Muscle layer of colon (tissue), 2 donors: ENCODE measurements around the gene C5.
"Not testable (repeated sequence)": the region's sequence is repeated elsewhere in the genome, so short reads cannot be mapped to it uniquely, and the experiment has no call there.

Experiments
- H3K27ac ChIP-seq: one replicate; pipeline ENCODE4 v1.7.0; 2013; ENCODE audit warnings: low read depth, mild to moderate bottlenecking, low read length, moderate library complexity
- H3K27me3 ChIP-seq, 2 donors: one replicate each; pipeline ENCODE4 v1.7.0; 2013; ENCODE audit warnings: low read length in 2 of 2, mild to moderate bottlenecking in 2 of 2; ENCODE audit not compliant: insufficient read depth in 2 of 2, control insufficient read depth in 1 of 2
- H3K36me3 ChIP-seq: one replicate; pipeline ENCODE4 v1.7.0; 2013; ENCODE audit warnings: mild to moderate bottlenecking, low read length; ENCODE audit not compliant: insufficient read depth
- H3K4me1 ChIP-seq: one replicate; pipeline ENCODE4 v1.7.0; 2013; ENCODE audit warnings: mild to moderate bottlenecking, low read length; ENCODE audit not compliant: insufficient read depth
- H3K4me3 ChIP-seq, 2 donors: one replicate each; pipeline ENCODE4 v1.7.0; 2013; ENCODE audit warnings: low read length in 2 of 2, low read depth in 1 of 2, mild to moderate bottlenecking in 1 of 2, moderate library complexity in 1 of 2
- H3K9ac ChIP-seq: one replicate; pipeline ENCODE4 v1.7.0; 2013; ENCODE audit warnings: low read length
- H3K9me3 ChIP-seq: one replicate; pipeline ENCODE4 v1.7.0; 2013; ENCODE audit warnings: mild to moderate bottlenecking, low read length
- donor health status: abdominal sarcoma.
- donor health status: Adenocarcinoma of cecum.

C5 gene

DNA sequence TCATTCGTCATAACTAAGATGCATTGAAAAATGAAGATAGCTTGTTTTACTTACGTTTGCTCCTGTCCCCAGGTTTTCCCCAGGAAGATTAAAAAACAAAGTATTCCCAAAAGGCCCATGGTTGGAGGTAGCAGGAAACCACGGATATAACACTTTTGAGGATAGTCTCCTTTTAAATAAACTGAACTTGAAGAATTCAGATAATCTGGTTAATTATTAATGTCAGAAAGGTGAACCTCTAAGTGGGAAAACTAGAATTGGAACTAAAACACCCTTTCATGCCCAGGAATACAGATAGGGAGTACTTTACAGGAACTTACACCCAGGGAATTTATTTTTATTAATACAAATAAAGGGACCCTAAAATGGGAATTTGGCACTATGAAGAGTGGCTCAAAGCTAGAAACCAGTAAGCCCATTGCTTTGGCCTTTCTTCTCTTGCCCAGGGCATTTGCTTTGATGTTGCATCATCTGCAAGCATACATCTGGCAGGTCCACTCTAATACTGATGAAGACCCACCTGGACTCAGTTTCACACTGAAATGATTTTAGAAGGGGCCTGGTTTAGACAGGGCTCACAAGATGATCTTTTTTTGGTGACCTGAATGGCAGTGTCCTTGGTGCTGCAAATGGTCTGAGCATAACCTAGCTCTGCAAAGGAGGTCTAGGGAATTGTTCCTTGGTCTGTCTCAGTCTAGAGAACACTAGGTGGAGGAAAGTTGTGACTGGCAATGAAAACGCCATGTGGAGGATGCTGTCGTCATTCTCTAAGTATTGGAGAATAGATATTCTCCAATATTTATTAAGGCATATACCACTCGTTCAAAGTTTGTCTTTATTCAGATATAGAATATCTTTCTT lies at the start of gene C5:
TSS of gene C5 (minus strand) at position 148 of the 861 bp plus-strand sequence. CDS start at position 119, 29 bp downstream.
- Histone ChIP-seq H3K27me3 (no peaks in the 10 kb centered on the region), H3K4me3 (no peak within 1 kb of the TSS), H3K4me1 (no peaks in the 10 kb centered on the region), H3K9ac (no peak within 1 kb of the TSS), H3K9me3 (no peaks in the 10 kb centered on the region), H3K27ac (no peak within 1 kb of the TSS), H3K36me3 (no peaks in the 10 kb centered on the region)

DNA sequence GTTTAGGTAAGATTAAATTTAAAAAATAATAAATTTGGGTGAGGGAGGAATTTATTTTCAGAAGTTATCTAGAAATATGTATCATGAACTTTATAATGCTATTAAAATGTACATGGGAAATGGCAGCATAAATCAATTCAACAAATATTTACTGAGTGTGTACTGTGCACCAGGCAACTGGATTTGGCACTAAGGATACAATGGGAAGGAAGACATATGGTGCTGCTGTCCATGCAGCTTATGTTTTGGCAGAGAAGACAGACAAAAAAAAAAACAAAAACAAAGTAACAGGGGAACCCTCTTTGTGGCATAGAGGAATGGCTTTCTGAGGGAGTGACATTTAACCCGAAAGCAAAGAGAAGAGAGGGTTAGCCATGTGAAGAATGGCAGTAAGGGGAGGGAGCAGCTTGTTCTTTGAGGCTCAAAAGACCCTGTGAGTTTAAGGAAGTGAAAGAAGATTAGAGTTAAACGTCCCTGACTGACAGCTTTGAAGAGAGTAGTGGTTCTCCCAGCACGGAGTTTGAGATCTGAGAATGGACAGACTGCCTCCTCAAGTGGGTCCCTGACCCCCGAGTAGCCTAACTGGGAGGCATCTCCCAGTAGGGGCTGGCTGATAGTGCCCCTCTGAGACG lies 48.6 kb upstream of the C5 start:
- no peak overlapping the region for H3K4me3 ChIP-seq
- no peak overlapping the region for H3K9ac ChIP-seq
- no peaks in the 10 kb centered on the region for H3K27me3 ChIP-seq
- H3K4me1 ChIP-seq = no peaks in the 10 kb centered on the region
- H3K9me3 ChIP-seq = no peaks in the 10 kb centered on the region
- H3K27ac ChIP-seq = no peak overlapping the region
- no peaks in the 10 kb centered on the region for H3K36me3 ChIP-seq

DNA sequence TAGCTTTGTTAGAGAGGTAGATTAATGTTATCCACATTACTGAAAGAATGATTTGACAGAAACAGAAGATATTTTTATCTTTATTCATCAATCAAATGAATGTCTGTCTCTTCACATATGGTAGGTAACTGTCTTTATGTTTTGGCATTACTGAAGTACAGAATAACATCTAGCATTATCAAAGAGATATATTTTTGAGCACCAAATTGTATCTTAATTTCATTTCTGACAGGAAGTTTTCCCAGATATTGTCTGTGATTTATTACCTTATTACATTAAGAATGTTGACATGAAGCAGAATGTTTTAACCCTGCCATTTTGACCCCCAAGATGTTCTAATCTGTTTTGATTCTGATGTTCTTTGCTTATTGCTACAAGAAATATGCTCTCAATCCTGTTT lies 45.0 kb upstream of the C5 start:
- Histone ChIP-seq H3K27ac (no peak overlapping the region), H3K4me3 (no peak overlapping the region), H3K4me1 (no peaks in the 10 kb centered on the region), H3K27me3 (no peaks in the 10 kb centered on the region), H3K9ac (no peak overlapping the region), H3K9me3 (no peaks in the 10 kb centered on the region), H3K36me3 (peaks cover 13% of the 10 kb centered on the region)

DNA sequence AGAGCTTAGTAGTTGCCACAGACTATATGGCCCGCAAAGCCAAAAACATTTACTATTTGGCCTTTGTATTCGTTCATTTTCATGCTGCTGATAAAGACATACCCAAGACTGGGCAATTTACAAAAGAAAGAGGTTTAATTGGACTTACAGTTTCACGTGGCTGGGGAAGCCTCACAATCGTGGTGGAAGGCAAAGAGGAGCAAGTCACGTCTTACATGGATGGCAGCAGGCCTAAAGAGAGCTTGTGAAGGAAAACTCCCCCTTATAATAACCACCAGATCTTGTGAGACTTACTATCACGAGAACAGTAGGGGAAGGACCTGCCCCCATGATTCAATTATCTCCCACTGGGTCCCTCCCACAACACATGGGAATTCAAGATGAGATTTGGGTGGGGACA lies 40.7 kb upstream of the C5 start:
- peaks cover 13% of the 10 kb centered on the region for H3K36me3 ChIP-seq
- not testable (repeated sequence) for H3K4me1 ChIP-seq, H3K4me3 ChIP-seq, H3K27me3 ChIP-seq, H3K27ac ChIP-seq, H3K9me3 ChIP-seq, H3K9ac ChIP-seq

DNA sequence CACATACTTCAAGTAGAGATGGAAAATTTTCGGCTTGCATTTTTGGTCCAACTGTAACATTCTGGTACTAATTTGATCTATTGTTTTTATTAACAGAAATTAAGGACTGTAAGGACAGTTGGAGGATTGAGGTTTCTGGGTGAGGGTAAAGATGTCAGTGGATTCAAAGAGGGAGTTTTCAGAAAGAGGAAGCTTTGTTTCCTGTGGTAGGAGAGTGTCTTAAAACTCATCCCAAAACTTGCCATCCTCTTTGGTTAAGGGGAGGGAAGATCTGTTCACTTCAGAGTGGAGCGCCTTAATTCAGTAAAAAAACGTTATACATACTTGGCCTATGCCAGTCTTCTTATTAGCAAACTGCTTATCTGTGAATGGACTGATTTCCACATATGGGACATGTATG lies 38.5 kb upstream of the C5 start:
- no peak overlapping the region for H3K9ac ChIP-seq

DNA sequence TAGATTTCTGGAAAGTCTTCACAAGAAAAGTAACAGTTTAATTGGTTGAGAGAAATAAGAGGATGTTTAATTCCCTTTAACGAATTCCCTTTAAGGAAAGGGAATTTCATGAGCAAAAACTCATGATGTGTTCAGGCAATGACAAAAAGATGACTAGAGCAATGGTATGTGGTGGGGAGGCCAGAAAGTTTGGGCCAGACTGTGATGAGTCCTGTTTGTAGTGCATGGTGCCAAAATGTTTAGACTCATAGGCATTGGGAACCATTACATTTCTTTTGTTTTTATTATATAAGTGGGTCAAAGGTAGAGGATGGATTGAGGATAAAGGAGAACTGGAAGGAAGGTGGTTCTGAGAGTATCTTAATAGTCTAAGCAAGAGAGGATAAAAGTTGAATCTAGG lies 35.6 kb upstream of the C5 start:
- Histone ChIP-seq H3K36me3 (peaks cover 12% of the 10 kb centered on the region), H3K4me3 (no peak overlapping the region), H3K27ac (no peak overlapping the region), H3K9me3 (no peaks in the 10 kb centered on the region), H3K9ac (no peak overlapping the region), H3K27me3 (no peaks in the 10 kb centered on the region), H3K4me1 (no peaks in the 10 kb centered on the region)

More for the DNA sequence above, 38.5 kb upstream of the C5 start:
- H3K27ac ChIP-seq = no peak overlapping the region
- H3K27me3 ChIP-seq = no peaks in the 10 kb centered on the region
- H3K9me3 ChIP-seq = no peaks in the 10 kb centered on the region
- H3K4me3 ChIP-seq = no peak overlapping the region
- no peaks in the 10 kb centered on the region for H3K4me1 ChIP-seq
- H3K36me3 ChIP-seq = peaks cover 13% of the 10 kb centered on the region

DNA sequence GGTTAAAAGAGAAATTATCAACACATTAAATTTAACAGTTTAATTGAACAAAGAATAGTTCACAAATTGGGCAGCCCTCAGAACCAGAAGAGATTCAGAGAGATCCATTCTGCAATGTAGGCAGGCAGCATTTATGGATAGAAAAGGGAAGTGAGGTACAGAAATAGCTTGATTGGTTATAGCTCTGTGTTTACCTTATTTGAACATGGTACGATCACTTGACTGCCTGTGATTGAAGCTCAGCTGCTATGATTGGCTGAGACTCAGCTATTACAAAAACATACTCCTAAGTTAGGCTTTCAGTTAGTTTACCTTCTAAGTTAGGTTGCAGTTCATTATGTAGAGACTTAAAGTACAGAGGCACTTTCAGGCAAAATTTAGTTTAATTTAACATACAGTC lies 32.0 kb upstream of the C5 start:
- no peak overlapping the region for H3K9ac ChIP-seq

DNA sequence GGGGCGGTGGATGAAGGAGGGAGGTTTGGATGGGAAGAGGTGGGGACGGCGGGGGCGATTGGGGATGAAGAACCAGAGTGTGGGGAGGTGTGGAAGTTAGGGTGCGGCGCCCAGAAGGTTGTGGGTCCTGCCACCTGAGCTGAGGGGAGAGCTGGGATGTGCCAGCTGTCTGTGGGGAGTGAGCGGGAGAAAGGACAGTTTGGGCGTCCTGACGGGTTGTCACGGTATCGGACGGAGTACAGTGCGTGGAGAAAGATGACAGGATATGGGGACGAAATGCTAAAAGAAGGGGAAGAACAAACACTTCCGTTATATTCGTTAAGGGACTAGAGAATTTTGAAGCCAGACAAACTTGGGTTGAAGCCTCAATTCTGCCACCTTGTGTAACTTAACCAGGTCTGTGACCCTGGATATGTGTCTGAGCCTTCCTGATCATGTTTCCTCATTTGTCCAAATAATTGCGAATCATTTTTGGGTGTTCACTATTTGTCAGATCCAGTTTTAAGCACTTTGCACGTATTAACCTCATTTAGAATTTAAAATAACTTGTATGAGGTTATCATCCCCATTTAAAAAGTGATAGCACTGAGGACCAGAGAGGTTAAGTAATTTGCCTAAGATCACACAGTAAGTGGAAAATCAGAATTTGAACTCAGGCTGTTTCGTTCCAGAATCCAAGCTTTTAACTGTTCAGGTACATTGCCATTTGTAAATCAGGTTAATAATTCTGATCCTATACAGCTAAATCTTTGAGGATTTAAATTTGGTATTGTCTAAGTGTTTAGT lies 25.4 kb upstream of the C5 start:
- Histone ChIP-seq H3K27ac (peak overlapping the region; percentile 99), H3K9me3 (no peaks in the 10 kb centered on the region), H3K4me1 (peaks cover 14% of the 10 kb centered on the region), H3K27me3 (no peaks in the 10 kb centered on the region), H3K9ac (peak overlapping the region; percentile 26), H3K36me3 (no peaks in the 10 kb centered on the region), H3K4me3 (peak overlapping the region; percentile 82 to 85)

More for the DNA sequence above, 32.0 kb upstream of the C5 start:
- Histone ChIP-seq H3K9me3 (no peaks in the 10 kb centered on the region), H3K36me3 (peaks cover 7% of the 10 kb centered on the region), H3K4me3 (no peak overlapping the region), H3K27ac (no peak overlapping the region), H3K4me1 (no peaks in the 10 kb centered on the region), H3K27me3 (no peaks in the 10 kb centered on the region)

DNA sequence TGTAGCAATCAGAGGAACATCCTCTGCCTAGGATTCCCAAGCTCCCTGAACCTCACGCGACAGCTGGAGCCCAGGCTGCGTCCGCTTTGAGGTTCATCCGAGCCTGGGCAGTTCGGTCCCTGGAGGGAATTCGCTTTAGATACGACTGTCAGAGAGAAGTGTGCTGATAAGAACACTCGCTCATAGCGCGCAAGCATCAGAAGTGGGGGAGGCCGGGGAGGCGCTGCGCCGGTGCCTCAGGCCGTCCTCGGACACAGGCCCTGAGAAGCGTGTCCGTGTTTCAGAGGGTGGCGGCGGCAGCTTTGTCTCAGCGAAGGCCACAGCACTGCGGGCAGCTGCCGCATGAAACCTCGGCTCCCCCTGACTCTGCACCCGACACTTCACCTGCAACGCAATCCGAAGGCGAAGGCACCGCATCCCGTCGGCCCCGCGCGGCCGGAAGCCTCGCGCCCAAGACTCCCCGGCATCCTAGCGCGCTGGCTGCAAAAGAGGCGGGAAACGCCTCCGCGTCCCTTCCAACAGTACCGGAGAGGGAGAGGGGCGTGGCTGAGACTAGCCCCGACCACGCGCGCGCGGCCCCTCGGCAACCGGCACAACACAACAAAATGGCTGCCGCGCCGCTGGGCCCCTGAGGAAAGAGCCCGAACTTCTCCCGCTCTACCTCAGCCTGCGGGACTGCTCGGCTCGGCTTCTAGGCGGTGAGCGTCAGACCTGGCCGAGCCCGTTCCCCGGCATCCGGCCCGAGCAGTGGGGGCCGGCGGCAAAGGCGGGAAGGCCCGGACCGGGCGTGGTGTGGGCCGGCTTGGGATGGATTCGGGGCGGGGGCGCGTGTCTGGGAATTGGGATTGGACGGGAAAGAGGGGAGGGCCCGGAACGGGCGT lies 24.5 kb upstream of the C5 start, which contains the start of gene CNTRL:
TSS of gene CNTRL (plus strand) at position 586 of the 881 bp plus-strand sequence. CDS start 13,372 bp downstream, outside the sequence.
- Histone ChIP-seq H3K9me3 (no peaks in the 10 kb centered on the region), H3K4me3 (peak within 1 kb of the TSS; percentile 82 to 85), H3K4me1 (peaks cover 14% of the 10 kb centered on the region), H3K27me3 (no peaks in the 10 kb centered on the region), H3K36me3 (no peaks in the 10 kb centered on the region), H3K9ac (peak within 1 kb of the TSS; percentile 26), H3K27ac (peak within 1 kb of the TSS; percentile 99)

DNA sequence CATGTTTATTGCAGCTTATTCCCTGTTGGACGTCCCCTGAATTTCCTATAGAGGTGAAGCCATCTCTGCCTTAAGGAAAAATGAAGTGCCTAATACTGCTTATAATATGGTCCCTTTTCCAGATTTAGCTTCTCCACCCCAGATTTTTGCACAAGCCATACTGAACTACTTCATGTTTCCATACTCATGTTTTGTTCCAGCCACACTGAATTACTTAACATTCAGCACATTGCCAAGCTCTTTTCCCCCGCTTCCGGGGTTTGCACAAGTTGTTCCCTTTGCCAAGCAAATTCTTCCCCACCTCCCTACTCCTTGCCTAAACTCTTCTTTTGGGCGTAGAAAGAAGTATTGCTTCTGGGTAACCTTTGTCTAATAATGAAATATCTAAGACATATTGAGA lies 23.0 kb upstream of the C5 start:
- Histone ChIP-seq H3K9me3 (no peaks in the 10 kb centered on the region), H3K27me3 (no peaks in the 10 kb centered on the region), H3K36me3 (no peaks in the 10 kb centered on the region), H3K9ac (no peak overlapping the region), H3K4me3 (no peak overlapping the region), H3K27ac (no peak overlapping the region), H3K4me1 (peaks cover 14% of the 10 kb centered on the region)
